Stimulated activated CD4-positive, alpha-beta T cell treated with anti-CD3 and anti-CD28 coated beads, Interleukin-4, amount 100 ng/mL, for 1 hour (primary cell): ENCODE measurements around the gene HBM.
"Not testable (repeated sequence)": the region's sequence is repeated elsewhere in the genome, so short reads cannot be mapped to it uniquely, and the experiment has no call there.

Source experiments
- DNase-seq: peaks from one replicate; pipeline ENCODE4 v3.0.0-alpha.2; 2020

The HBM gene

DNA sequence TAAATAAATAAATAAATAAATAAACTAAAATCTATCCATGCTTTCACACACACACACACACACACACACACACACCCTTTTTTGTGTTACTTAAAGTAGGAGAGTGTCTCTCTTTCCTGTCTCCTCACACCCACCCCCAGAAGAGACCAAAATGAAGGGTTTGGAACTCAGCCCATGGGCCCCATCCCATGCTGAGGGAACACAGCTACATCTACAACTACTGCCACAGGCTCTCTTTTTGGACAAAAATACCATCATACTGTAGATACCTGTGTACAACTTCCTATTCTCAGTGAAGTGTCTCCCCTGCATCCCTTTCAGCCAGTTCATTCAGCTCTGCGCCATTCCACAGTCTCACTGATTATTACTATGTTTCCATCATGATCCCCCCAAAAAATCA, 5.0 kb downstream of the HBM start:
- DNase-seq = no peak

- DNase-seq = not testable (repeated sequence)
Measured at GRCh38 chr16:172374-172941, 6.7 kb downstream of the HBM start, which contains the start of gene HBA2. TSS of gene HBA2 (plus strand) at chr16:172876. CDS start at chr16:172913, 37 bp downstream.

GRCh38 chr16:173211-173854, 7.6 kb downstream of the HBM start:
- DNase-seq = not testable (repeated sequence)

DNA sequence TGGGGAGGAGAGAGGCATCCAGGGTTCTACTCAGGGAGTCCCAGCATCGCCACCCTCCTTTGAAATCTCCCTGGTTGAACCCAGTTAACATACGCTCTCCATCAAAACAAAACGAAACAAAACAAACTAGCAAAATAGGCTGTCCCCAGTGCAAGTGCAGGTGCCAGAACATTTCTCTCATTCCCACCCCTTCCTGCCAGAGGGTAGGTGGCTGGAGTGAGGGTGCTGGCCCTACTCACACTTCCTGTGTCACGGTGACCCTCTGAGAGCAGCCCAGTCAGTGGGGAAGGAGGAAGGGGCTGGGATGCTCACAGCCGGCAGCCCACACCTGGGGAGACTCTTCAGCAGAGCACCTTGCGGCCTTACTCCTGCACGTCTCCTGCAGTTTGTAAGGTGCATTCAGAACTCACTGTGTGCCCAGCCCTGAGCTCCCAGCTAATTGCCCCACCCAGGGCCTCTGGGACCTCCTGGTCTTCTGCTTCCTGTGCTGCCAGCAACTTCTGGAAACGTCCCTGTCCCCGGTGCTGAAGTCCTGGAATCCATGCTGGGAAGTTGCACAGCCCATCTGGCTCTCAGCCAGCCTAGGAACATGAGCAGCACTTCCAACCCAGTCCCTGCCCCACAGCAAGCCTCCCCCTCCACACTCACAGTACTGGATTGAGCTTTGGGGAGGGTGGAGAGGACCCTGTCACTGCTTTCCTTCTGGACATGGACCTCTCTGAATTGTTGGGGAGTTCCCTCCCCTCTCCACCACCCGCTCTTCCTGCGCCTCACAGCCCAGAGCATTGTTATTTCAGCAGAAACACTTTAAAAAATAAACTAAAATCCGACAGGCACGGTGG, 8.4 kb downstream of the HBM start:
- DNase-seq = not testable (repeated sequence)

- no peak for DNase-seq
Measured at GRCh38 chr16:175011-175949, 9.5 kb downstream of the HBM start.

DNA sequence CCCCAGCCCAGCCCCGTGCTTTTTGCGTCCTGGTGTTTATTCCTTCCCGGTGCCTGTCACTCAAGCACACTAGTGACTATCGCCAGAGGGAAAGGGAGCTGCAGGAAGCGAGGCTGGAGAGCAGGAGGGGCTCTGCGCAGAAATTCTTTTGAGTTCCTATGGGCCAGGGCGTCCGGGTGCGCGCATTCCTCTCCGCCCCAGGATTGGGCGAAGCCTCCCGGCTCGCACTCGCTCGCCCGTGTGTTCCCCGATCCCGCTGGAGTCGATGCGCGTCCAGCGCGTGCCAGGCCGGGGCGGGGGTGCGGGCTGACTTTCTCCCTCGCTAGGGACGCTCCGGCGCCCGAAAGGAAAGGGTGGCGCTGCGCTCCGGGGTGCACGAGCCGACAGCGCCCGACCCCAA, 10.2 kb downstream of the HBM start:
- DNase-seq = not testable (repeated sequence)

- DNase-seq = not testable (repeated sequence)
Measured at GRCh38 chr16:176477-177382, 11.0 kb downstream of the HBM start, which contains the start of gene HBA1. TSS of gene HBA1 (plus strand) at chr16:176680. CDS start at chr16:176717, 37 bp downstream.

- DNase-seq = no peak
Measured at GRCh38 chr16:177394-177822, 11.6 kb downstream of the HBM start.

DNA sequence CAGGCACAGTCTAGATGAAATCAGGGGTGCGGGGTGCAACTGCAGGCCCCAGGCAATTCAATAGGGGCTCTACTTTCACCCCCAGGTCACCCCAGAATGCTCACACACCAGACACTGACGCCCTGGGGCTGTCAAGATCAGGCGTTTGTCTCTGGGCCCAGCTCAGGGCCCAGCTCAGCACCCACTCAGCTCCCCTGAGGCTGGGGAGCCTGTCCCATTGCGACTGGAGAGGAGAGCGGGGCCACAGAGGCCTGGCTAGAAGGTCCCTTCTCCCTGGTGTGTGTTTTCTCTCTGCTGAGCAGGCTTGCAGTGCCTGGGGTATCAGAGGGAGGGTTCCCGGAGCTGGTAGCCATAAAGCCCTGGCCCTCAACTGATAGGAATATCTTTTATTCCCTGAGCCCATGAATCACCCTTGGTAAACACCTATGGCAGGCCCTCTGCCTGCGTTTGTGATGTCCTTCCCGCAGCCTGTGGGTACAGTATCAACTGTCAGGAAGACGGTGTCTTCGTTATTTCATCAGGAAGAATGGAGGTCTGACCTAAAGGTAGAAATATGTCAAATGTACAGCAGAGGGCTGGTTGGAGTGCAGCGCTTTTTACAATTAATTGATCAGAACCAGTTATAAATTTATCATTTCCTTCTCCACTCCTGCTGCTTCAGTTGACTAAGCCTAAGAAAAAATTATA, 12.3 kb downstream of the HBM start:
- DNase-seq = no peak

GRCh38 chr16:178668-179015, 12.9 kb downstream of the HBM start:
- DNase-seq = no peak

DNA sequence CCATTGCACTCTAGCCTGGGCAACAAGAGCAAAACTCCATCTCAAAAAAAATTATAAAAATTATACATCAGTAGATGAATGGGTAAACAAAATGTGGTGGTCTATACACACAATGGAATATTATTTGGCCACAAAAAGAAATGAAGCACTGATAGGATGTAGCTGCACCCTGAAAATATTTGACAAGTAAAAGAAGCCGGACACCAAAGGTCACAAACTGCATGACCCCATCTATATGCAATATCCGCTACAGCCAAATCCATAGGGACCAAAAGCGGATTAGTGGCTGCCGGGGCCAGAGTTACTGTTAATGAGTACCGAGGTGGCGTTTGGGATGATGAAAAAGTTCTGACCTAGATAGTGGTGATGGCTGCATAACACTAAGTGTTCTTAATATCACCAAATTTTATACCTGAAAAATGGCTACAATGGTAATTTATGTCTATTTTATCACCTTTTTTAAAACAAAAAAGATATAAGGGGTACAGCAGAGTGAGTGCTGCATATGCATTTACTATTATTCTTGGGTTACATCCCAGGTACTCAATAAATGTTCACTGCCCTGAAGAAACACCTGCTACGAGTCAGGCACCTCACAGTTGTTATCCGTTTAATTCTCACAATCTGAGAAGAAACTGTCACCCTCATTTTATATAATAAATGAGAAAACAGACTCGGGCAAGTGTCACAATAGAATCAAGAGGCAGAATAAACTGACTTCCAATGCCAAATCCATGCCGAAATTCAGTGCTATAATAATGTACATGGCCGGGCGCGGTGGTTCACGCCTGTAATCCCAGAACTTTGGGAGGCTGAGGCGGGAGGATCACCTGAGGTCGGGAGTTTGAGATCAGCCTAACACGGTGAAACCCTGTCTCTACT, 13.7 kb downstream of the HBM start:
- DNase-seq = no peak

GRCh38 chr16:180101-180675, 14.4 kb downstream of the HBM start, which contains the start of gene HBQ1:
TSS of gene HBQ1 (plus strand) at chr16:180459. CDS start at chr16:180487, 28 bp downstream.
- DNase-seq = peak; percentile 43

GRCh38 chr16:180681-181564, 15.1 kb downstream of the HBM start:
- peak; percentile 86 for DNase-seq

DNA sequence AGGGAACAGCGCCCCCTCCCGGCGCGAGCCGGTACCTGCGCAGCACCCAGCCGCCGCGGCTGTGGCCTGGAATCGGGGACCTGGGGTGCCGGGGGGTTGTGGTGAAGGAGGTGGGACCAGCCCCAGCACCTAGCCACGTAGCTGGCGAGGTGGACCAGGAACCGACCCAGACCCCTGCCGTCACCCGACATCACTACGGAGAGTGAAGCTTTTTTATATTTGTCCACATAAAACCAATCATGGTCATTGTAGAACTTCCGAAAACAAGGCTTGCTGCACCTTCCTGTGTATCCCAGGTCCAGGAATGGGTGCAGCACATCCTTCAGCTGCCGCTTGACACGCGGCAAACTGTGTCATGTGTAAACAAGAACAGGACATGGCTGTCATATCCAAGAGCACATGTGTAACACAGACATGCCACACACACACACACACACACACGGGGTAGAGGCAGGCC, 15.8 kb downstream of the HBM start:
- no peak for DNase-seq

GRCh38 chr16:183005-183404, 17.2 kb downstream of the HBM start:
- DNase-seq = no peak

- DNase-seq = no peak
Measured at GRCh38 chr16:185213-185612, 19.4 kb downstream of the HBM start.

GRCh38 chr16:185691-186090, 19.9 kb downstream of the HBM start:
- DNase-seq = no peak

DNA sequence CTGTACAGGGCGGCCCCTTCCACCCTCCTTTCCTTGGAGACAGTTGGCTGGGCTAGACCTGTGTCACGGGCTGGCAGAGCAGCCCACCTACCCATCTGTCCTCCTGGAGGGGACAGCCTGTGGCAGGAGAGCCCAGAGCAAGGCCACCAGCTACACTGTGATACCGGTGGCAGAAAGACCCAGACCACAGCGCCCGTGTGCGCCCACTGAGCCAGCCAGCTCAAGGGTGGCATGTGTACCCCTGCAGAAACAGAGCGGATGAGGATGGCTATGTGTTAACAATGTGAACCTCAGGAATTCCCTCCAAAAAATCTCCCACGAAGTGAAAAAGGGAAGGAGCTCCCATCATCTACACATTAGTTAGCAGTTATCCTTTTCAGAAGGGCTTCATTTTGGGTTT, 21.6 kb downstream of the HBM start:
- DNase-seq = no peak
